Liver (tissue), 9 donors: ENCODE results near the gene TRIAP1. TPM values are rescaled to one million over a fixed set of nuclear protein-coding genes. Genes with fewer than 3 reads are reported as not detected.

ENCODE experiments used
- DNase-seq: peaks from one replicate; pipeline ENCODE4 v3.0.0-alpha.2; 2017; ENCODE audit warnings: low spot score
- H3K27ac ChIP-seq, 2 donors: one replicate each; pipeline ENCODE4 v1.7.0; 2013; ENCODE audit warnings: inconsistent platforms in 2 of 2, low read length in 2 of 2, control low read depth in 1 of 2, low read depth in 1 of 2, mild to moderate bottlenecking in 1 of 2
- H3K27me3 ChIP-seq, 4 donors: one replicate each; pipeline versions ENCODE4 v1.6.1 to v1.7.0; 2013; ENCODE audit warnings: low read length in 3 of 4, inconsistent platforms in 1 of 4, mild to moderate bottlenecking in 1 of 4, moderate library complexity in 1 of 4; ENCODE audit not compliant: control insufficient read depth in 4 of 4, insufficient read depth in 4 of 4
- H3K36me3 ChIP-seq, 4 donors: one replicate each; pipeline versions ENCODE4 v1.6.1 to v1.7.0; 2013; ENCODE audit warnings: low read length in 3 of 4, mild to moderate bottlenecking in 3 of 4, low read depth in 1 of 4, moderate library complexity in 1 of 4; ENCODE audit not compliant: control insufficient read depth in 4 of 4, insufficient read depth in 3 of 4
- H3K4me1 ChIP-seq, 4 donors: one replicate each; pipeline versions ENCODE4 v1.6.1 to v1.7.0; 2013; ENCODE audit warnings: low read length in 3 of 4, mild to moderate bottlenecking in 3 of 4, moderate library complexity in 1 of 4; ENCODE audit not compliant: control insufficient read depth in 4 of 4, insufficient read depth in 4 of 4
- H3K4me3 ChIP-seq, 3 donors: one replicate each; pipeline versions ENCODE4 v1.6.1 to v1.7.0; 2013; ENCODE audit warnings: low read length in 3 of 3, control low read depth in 1 of 3, low read depth in 1 of 3, mild to moderate bottlenecking in 1 of 3
- H3K9ac ChIP-seq, 2 donors: one replicate each; pipeline ENCODE4 v1.7.0; 2013; ENCODE audit warnings: low read length in 2 of 2, mild to moderate bottlenecking in 2 of 2, moderate library complexity in 2 of 2, control low read depth in 1 of 2, low read depth in 1 of 2
- H3K9me3 ChIP-seq, 4 donors: one replicate each; pipeline versions ENCODE4 v1.6.1 to v1.7.0; 2013; ENCODE audit warnings: low read length in 3 of 4; ENCODE audit not compliant: control insufficient read depth in 4 of 4
- EGR1 ChIP-seq, 2 donors: IDR thresholded peaks; 2 replicates each; pipeline ENCODE4 v1.6.1; 2016 to 2018; ENCODE audit warnings: antibody characterized with exemption in 2 of 2, low read depth in 2 of 2
- FOXA1 ChIP-seq: IDR thresholded peaks from 2 replicates; pipeline ENCODE4 v1.6.1; 2016; ENCODE audit warnings: antibody characterized with exemption
- FOXA2 ChIP-seq: IDR thresholded peaks from 2 replicates; pipeline ENCODE4 v1.6.1; 2016; ENCODE audit warnings: antibody characterized with exemption
- GABPA ChIP-seq, 2 donors: IDR thresholded peaks in 1 of 2; conservative IDR thresholded peaks in 1 of 2; 2 replicates each; pipeline ENCODE4 v1.6.1; 2016; ENCODE audit warnings: antibody characterized with exemption in 2 of 2, mild to moderate bottlenecking in 1 of 2, moderate library complexity in 1 of 2
- HNF4A ChIP-seq, 2 donors: conservative IDR thresholded peaks; 2 replicates each; pipeline ENCODE4 v1.6.1; 2016; ENCODE audit warnings: antibody characterized with exemption in 2 of 2, mild to moderate bottlenecking in 2 of 2
- HNF4G ChIP-seq: IDR thresholded peaks from 2 replicates; pipeline ENCODE4 v1.6.1; 2016; ENCODE audit warnings: antibody characterized with exemption
- JUND ChIP-seq, 2 donors: IDR thresholded peaks; 2 replicates each; pipeline ENCODE4 v1.6.1; 2016; ENCODE audit warnings: antibody characterized with exemption in 2 of 2
- NR2F2 ChIP-seq: IDR thresholded peaks from 2 replicates; pipeline ENCODE4 v1.6.1; 2016; ENCODE audit warnings: antibody characterized with exemption
- RAD21 ChIP-seq, 2 donors: IDR thresholded peaks; 2 replicates each; pipeline ENCODE4 v1.6.1; 2016; ENCODE audit warnings: antibody characterized with exemption in 2 of 2, mild to moderate bottlenecking in 2 of 2
- RXRA ChIP-seq, 2 donors: IDR thresholded peaks; 2 replicates each; pipeline ENCODE4 v1.6.1; 2017 to 2018; ENCODE audit warnings: antibody characterized with exemption in 2 of 2, mild to moderate bottlenecking in 1 of 2
- SP1 ChIP-seq: IDR thresholded peaks from 2 replicates; pipeline ENCODE4 v1.6.1; 2018; ENCODE audit warnings: antibody characterized with exemption, mild to moderate bottlenecking
- TAF1 ChIP-seq: conservative IDR thresholded peaks from 2 replicates; pipeline ENCODE4 v1.6.1; 2016; ENCODE audit warnings: antibody characterized with exemption, mild to moderate bottlenecking
- YY1 ChIP-seq: IDR thresholded peaks from 2 replicates; pipeline ENCODE4 v1.6.1; 2016; ENCODE audit warnings: antibody characterized with exemption, mild to moderate bottlenecking
- WGBS: extraction: QIAGEN DNeasy Blood & Tissue Kit; methylation state at CpG from one replicate; pipeline ENCODE4 v1.1.7; 2013; 5-methylcytosine and 5-hydroxymethylcytosine counted together
- polyA plus RNA-seq, 2 donors: library from polyadenylated mRNA; stranded (reverse) in 1 of 2; unstranded in 1 of 2; fragments of 200-250 nt in 1 of 2; fragments of >200 nt in 1 of 2; fragmentation: Nextera tagmentation in 1 of 2; extraction: Ambion mirVana in 1 of 2; gene quantifications; one replicate each; pipeline versions ENCODE4 v1.2.1 to v1.2.3, GENCODE V29; 2013 to 2015
- total RNA-seq, 2 donors: library from RNA; depleted of rRNA; stranded (reverse); fragments of >200 nt; gene quantifications; one replicate each; pipeline ENCODE4 v1.2.3, GENCODE V29; 2014
- TF ChIP-seq, protein P1 (sequence below): IDR thresholded peaks from 2 replicates; pipeline ENCODE4 v1.6.1; 2016; ENCODE audit warnings: antibody characterized with exemption, mild to moderate bottlenecking
- TF ChIP-seq, protein P2 (sequence below): fragments of 150-350 bp; IDR thresholded peaks from 2 replicates; pipeline ENCODE4 v1.5.1; 2017; ENCODE audit warnings: improper control_type of control experiment, low read depth, low read length; ENCODE audit not compliant: missing input control
- TF ChIP-seq, protein P3 (sequence below): IDR thresholded peaks from 2 replicates; pipeline ENCODE4 v1.6.1; 2016; ENCODE audit warnings: antibody characterized with exemption
- TF ChIP-seq, protein P4 (sequence below): IDR thresholded peaks from 2 replicates; pipeline ENCODE4 v1.6.1; 2016; ENCODE audit warnings: antibody characterized with exemption
- TF ChIP-seq, protein P5 (sequence below): IDR thresholded peaks from 2 replicates; pipeline ENCODE4 v1.6.1; 2016; ENCODE audit warnings: antibody characterized with exemption
- donor health status: healthy.
- donor health status: healthy.
- donor health status: healthy.
- donor health status: healthy.
- donor health status: healthy.

The TRIAP1 gene
- total and polyA plus RNA-seq, 4 donors = 11.9 to 39.9 (median 19.0) TPM

DNA sequence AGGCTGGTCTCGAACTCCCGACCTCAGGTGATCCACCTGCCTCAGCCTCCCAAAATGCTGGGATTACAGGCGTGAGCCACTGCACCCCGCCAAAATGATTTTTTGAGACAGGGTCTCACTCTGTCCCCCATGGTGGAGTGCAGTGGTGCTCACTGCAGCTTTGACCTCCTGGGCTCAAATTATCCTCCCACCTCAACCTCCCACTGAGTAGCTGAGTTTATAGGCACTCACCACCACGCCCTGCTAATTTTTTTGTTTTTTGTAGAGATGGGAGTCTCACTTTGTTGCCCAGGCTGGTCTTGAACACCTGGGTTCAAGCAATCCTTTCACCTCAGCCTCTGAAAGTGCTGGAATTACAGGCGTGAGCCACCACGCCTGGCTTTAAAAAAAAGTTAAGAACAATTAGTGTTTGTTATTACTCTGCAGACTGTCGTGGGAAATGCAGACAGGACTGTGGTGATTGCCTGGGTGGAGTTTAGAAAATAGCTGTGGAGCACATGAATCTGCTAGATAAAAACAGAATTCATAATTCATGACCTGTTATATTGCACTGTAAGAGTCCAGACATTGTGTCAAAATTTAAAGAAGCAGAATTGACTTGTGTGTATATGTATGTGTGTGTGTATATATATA is 17.5 kb downstream of the TRIAP1 start:
- no peaks in the 10 kb centered on the region for H3K9me3 ChIP-seq
- no peaks in the 10 kb centered on the region for H3K36me3 ChIP-seq
- H3K9ac ChIP-seq = no peak overlapping the region
- H3K4me3 ChIP-seq = no peak overlapping the region
- H3K27ac ChIP-seq = no peak overlapping the region
- 60% methylated on average over 8 of the region's 8 CpGs for WGBS
- H3K27me3 ChIP-seq = no peaks in the 10 kb centered on the region
- DNase-seq = no peak
- TF ChIP-seq RAD21 (IDR thresholded peaks at IDR 0.05) (no peak), NR2F2 (no peak), YY1 (no peak), HNF4A (conservative IDR thresholded peaks at IDR 0.05) (no peak), FOXA1 (no peak), EGR1 (IDR thresholded peaks at IDR 0.05; ENCODE audit: low read depth in 2 of 2) (no peak), SP1 (no peak), RXRA (IDR thresholded peaks at IDR 0.05) (no peak), TAF1 (no peak), GABPA (IDR thresholded peaks at IDR 0.05 in 1 of 2, conservative IDR thresholded peaks at IDR 0.05 in 1 of 2) (no peak), JUND (IDR thresholded peaks at IDR 0.05) (no peak), HNF4G (no peak), FOXA2 (no peak)
- TF ChIP-seq, protein P1, sequence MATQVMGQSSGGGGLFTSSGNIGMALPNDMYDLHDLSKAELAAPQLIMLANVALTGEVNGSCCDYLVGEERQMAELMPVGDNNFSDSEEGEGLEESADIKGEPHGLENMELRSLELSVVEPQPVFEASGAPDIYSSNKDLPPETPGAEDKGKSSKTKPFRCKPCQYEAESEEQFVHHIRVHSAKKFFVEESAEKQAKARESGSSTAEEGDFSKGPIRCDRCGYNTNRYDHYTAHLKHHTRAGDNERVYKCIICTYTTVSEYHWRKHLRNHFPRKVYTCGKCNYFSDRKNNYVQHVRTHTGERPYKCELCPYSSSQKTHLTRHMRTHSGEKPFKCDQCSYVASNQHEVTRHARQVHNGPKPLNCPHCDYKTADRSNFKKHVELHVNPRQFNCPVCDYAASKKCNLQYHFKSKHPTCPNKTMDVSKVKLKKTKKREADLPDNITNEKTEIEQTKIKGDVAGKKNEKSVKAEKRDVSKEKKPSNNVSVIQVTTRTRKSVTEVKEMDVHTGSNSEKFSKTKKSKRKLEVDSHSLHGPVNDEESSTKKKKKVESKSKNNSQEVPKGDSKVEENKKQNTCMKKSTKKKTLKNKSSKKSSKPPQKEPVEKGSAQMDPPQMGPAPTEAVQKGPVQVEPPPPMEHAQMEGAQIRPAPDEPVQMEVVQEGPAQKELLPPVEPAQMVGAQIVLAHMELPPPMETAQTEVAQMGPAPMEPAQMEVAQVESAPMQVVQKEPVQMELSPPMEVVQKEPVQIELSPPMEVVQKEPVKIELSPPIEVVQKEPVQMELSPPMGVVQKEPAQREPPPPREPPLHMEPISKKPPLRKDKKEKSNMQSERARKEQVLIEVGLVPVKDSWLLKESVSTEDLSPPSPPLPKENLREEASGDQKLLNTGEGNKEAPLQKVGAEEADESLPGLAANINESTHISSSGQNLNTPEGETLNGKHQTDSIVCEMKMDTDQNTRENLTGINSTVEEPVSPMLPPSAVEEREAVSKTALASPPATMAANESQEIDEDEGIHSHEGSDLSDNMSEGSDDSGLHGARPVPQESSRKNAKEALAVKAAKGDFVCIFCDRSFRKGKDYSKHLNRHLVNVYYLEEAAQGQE = no peak
- TF ChIP-seq, protein P2, sequence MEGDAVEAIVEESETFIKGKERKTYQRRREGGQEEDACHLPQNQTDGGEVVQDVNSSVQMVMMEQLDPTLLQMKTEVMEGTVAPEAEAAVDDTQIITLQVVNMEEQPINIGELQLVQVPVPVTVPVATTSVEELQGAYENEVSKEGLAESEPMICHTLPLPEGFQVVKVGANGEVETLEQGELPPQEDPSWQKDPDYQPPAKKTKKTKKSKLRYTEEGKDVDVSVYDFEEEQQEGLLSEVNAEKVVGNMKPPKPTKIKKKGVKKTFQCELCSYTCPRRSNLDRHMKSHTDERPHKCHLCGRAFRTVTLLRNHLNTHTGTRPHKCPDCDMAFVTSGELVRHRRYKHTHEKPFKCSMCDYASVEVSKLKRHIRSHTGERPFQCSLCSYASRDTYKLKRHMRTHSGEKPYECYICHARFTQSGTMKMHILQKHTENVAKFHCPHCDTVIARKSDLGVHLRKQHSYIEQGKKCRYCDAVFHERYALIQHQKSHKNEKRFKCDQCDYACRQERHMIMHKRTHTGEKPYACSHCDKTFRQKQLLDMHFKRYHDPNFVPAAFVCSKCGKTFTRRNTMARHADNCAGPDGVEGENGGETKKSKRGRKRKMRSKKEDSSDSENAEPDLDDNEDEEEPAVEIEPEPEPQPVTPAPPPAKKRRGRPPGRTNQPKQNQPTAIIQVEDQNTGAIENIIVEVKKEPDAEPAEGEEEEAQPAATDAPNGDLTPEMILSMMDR = no peak
- TF ChIP-seq, protein P3, sequence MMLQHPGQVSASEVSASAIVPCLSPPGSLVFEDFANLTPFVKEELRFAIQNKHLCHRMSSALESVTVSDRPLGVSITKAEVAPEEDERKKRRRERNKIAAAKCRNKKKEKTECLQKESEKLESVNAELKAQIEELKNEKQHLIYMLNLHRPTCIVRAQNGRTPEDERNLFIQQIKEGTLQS = no peak
- TF ChIP-seq, protein P4, sequence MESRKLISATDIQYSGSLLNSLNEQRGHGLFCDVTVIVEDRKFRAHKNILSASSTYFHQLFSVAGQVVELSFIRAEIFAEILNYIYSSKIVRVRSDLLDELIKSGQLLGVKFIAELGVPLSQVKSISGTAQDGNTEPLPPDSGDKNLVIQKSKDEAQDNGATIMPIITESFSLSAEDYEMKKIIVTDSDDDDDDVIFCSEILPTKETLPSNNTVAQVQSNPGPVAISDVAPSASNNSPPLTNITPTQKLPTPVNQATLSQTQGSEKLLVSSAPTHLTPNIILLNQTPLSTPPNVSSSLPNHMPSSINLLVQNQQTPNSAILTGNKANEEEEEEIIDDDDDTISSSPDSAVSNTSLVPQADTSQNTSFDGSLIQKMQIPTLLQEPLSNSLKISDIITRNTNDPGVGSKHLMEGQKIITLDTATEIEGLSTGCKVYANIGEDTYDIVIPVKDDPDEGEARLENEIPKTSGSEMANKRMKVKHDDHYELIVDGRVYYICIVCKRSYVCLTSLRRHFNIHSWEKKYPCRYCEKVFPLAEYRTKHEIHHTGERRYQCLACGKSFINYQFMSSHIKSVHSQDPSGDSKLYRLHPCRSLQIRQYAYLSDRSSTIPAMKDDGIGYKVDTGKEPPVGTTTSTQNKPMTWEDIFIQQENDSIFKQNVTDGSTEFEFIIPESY = no peak
- TF ChIP-seq, protein P5, sequence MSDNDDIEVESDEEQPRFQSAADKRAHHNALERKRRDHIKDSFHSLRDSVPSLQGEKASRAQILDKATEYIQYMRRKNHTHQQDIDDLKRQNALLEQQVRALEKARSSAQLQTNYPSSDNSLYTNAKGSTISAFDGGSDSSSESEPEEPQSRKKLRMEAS = no peak
- H3K4me1 ChIP-seq = no peaks in the 10 kb centered on the region
